SK-N-SH treated with all-trans-retinoic acid at 6 μM for 48 hours (cell line): ENCODE measurements around the gene SRRM3.
A peak's percentile ranks its signal among the peaks of the same experiment; 100 is the strongest.

ENCODE experiments used
- ATAC-seq: fragments of 200-7000 bp; cut with Tn5 transposase; 3 replicates; pipeline ENCODE4 v1.9.1; 2020; ENCODE audit warnings: mild to moderate bottlenecking, moderate library complexity
- ARNTL ChIP-seq: fragments of 450-650 bp; formaldehyde crosslinking; IDR thresholded peaks from 2 replicates; pipeline ENCODE4 v1.5.0; 2020; ENCODE audit warnings: low read depth, mild to moderate bottlenecking, moderate library complexity, borderline replicate concordance
- BACH2 ChIP-seq: fragments of 250-450 bp; sonication (Bioruptor Pico); IDR thresholded peaks from 2 replicates; pipeline ENCODE4 v1.9.0; 2021; ENCODE audit warnings: mild to moderate bottlenecking, borderline replicate concordance
- CSDC2 ChIP-seq: fragments of 250-450 bp; sonication (Bioruptor Pico); IDR thresholded peaks from 2 replicates; pipeline ENCODE4 v1.5.0; 2020; ENCODE audit warnings: mild to moderate bottlenecking, moderate library complexity
- ESRRG ChIP-seq: fragments of 250-450 bp; sonication (Bioruptor Pico); IDR thresholded peaks from 2 replicates; pipeline ENCODE4 v1.6.1; 2021; ENCODE audit warnings: mild to moderate bottlenecking
- GLIS3 ChIP-seq: fragments of 250-450 bp; sonication (Bioruptor Pico); IDR thresholded peaks from 2 replicates; pipeline ENCODE4 v1.5.0; 2020; ENCODE audit warnings: mild to moderate bottlenecking, moderate library complexity
- ISL1 ChIP-seq: fragments of 250-450 bp; sonication (Bioruptor Pico); IDR thresholded peaks from 2 replicates; pipeline ENCODE4 v2.1.2; 2022; ENCODE audit warnings: mild to moderate bottlenecking, moderate library complexity
- OSR1 ChIP-seq: fragments of 250-450 bp; sonication (Bioruptor Pico); IDR thresholded peaks from 2 replicates; pipeline ENCODE4 v1.8.0; 2022; ENCODE audit warnings: moderate library complexity, mild to moderate bottlenecking, inconsistent platforms
- PPARA ChIP-seq: fragments of 250-450 bp; sonication (Bioruptor Pico); IDR thresholded peaks from 2 replicates; pipeline ENCODE4 v1.5.0; 2020; ENCODE audit warnings: mild to moderate bottlenecking, borderline replicate concordance
- RARB ChIP-seq: fragments of 250-450 bp; sonication (Bioruptor Pico); IDR thresholded peaks from 2 replicates; pipeline ENCODE4 v1.8.0; 2021; ENCODE audit warnings: mild to moderate bottlenecking, moderate library complexity
- SNAI2 ChIP-seq: fragments of 250-450 bp; sonication (Bioruptor Pico); IDR thresholded peaks from 2 replicates; pipeline ENCODE4 v1.5.0; 2020; ENCODE audit warnings: mild to moderate bottlenecking, moderate library complexity
- TCF4 ChIP-seq: fragments of 250-450 bp; sonication (Bioruptor Pico); IDR thresholded peaks from 2 replicates; pipeline ENCODE4 v1.8.0; 2021; ENCODE audit warnings: mild to moderate bottlenecking, moderate library complexity, borderline replicate concordance
- TOX ChIP-seq: fragments of 250-450 bp; sonication (Bioruptor Pico); IDR thresholded peaks from 2 replicates; pipeline ENCODE4 v1.8.0; 2021; ENCODE audit warnings: mild to moderate bottlenecking, moderate library complexity, borderline replicate concordance
- ZC3H10 ChIP-seq: fragments of 250-450 bp; sonication (Bioruptor Pico); IDR thresholded peaks from 2 replicates; pipeline ENCODE4 v1.5.1; 2021; ENCODE audit warnings: mild to moderate bottlenecking, moderate library complexity
- ZFP3 ChIP-seq: fragments of 250-450 bp; sonication (Bioruptor Pico); IDR thresholded peaks from 2 replicates; pipeline ENCODE4 v1.5.0; 2020; ENCODE audit warnings: mild to moderate bottlenecking, moderate library complexity
- ZFP30 ChIP-seq: fragments of 450-650 bp; formaldehyde crosslinking; IDR thresholded peaks from 2 replicates; pipeline ENCODE4 v1.5.0; 2022; ENCODE audit warnings: mild to moderate bottlenecking, moderate library complexity
- ZNF565 ChIP-seq: fragments of 450-650 bp; formaldehyde crosslinking; conservative IDR thresholded peaks from 2 replicates; pipeline ENCODE4 v1.5.0; 2020; ENCODE audit warnings: low read depth, mild to moderate bottlenecking, moderate library complexity
- ZNF70 ChIP-seq: fragments of 450-650 bp; formaldehyde crosslinking; IDR thresholded peaks from 2 replicates; pipeline ENCODE4 v1.5.0; 2020; ENCODE audit warnings: mild to moderate bottlenecking, moderate library complexity
- ZNF8 ChIP-seq: fragments of 450-650 bp; formaldehyde crosslinking; IDR thresholded peaks from 2 replicates; pipeline ENCODE4 v1.5.0; 2020; ENCODE audit warnings: mild to moderate bottlenecking, moderate library complexity
- TF ChIP-seq, protein P1 (sequence below): fragments of 250-450 bp; sonication (Bioruptor Pico); IDR thresholded peaks from 2 replicates; pipeline ENCODE4 v1.5.1; 2021; ENCODE audit warnings: mild to moderate bottlenecking, moderate library complexity
- TF ChIP-seq, protein P2 (sequence below): fragments of 250-450 bp; sonication (Bioruptor Pico); IDR thresholded peaks from 2 replicates; pipeline ENCODE4 v1.8.0; 2021; ENCODE audit warnings: low read depth, mild to moderate bottlenecking, moderate library complexity, borderline replicate concordance
- TF ChIP-seq, protein P3 (sequence below): fragments of 250-450 bp; sonication (Bioruptor Pico); IDR thresholded peaks from 2 replicates; pipeline ENCODE4 v1.5.1; 2020; ENCODE audit warnings: low read depth, mild to moderate bottlenecking, moderate library complexity
- TF ChIP-seq, protein P4 (sequence below): fragments of 250-450 bp; sonication (Bioruptor Pico); IDR thresholded peaks from 2 replicates; pipeline ENCODE4 v1.5.0; 2020; ENCODE audit warnings: mild to moderate bottlenecking, moderate library complexity
- TF ChIP-seq, protein P5 (sequence below): fragments of 250-450 bp; sonication (Bioruptor Pico); IDR thresholded peaks from 2 replicates; pipeline ENCODE4 v1.8.0; 2020; ENCODE audit warnings: mild to moderate bottlenecking, moderate library complexity, borderline replicate concordance

Gene SRRM3

DNA sequence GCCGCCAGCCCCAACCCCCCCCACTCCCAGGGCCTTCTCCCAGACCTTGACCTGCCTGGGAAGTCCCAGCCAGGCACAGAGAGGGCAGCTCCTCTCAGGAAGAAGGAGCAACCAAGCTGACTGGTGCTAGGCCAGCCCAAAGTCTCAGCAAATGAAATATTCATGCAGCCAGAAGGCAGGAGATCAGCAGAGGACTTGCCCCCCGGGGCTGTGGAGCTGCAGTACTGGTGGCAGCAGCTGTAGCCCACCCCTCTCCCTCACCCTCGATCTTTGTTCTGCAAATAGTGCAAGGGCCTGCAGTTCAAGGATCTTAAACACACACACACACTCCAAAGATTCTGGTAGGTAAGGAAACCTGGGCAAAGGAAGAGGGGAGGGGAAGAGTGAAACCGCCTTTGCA, 3.5 kb upstream of the SRRM3 start:
- TF ChIP-seq ISL1 (CRISPR knock-in tag) = no peak
- TF ChIP-seq ZNF8 (CRISPR knock-in tag) = no peak
- TF ChIP-seq, protein P1, sequence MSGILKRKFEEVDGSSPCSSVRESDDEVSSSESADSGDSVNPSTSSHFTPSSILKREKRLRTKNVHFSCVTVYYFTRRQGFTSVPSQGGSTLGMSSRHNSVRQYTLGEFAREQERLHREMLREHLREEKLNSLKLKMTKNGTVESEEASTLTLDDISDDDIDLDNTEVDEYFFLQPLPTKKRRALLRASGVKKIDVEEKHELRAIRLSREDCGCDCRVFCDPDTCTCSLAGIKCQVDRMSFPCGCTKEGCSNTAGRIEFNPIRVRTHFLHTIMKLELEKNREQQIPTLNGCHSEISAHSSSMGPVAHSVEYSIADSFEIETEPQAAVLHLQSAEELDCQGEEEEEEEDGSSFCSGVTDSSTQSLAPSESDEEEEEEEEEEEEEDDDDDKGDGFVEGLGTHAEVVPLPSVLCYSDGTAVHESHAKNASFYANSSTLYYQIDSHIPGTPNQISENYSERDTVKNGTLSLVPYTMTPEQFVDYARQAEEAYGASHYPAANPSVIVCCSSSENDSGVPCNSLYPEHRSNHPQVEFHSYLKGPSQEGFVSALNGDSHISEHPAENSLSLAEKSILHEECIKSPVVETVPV (CRISPR knock-in tag) = no peak
- no peak for TF ChIP-seq TOX
- TF ChIP-seq, protein P2, sequence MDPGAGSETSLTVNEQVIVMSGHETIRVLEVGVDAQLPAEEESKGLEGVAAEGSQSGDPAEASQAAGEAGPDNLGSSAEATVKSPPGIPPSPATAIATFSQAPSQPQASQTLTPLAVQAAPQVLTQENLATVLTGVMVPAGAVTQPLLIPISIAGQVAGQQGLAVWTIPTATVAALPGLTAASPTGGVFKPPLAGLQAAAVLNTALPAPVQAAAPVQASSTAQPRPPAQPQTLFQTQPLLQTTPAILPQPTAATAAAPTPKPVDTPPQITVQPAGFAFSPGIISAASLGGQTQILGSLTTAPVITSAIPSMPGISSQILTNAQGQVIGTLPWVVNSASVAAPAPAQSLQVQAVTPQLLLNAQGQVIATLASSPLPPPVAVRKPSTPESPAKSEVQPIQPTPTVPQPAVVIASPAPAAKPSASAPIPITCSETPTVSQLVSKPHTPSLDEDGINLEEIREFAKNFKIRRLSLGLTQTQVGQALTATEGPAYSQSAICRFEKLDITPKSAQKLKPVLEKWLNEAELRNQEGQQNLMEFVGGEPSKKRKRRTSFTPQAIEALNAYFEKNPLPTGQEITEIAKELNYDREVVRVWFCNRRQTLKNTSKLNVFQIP (CRISPR knock-in tag) = no peak
- TF ChIP-seq SNAI2 (CRISPR knock-in tag) = no peak
- TF ChIP-seq ZFP30 = no peak
- TF ChIP-seq, protein P3, sequence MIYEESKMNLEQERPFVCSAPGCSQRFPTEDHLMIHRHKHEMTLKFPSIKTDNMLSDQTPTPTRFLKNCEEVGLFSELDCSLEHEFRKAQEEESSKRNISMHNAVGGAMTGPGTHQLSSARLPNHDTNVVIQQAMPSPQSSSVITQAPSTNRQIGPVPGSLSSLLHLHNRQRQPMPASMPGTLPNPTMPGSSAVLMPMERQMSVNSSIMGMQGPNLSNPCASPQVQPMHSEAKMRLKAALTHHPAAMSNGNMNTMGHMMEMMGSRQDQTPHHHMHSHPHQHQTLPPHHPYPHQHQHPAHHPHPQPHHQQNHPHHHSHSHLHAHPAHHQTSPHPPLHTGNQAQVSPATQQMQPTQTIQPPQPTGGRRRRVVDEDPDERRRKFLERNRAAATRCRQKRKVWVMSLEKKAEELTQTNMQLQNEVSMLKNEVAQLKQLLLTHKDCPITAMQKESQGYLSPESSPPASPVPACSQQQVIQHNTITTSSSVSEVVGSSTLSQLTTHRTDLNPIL (CRISPR knock-in tag) = no peak
- no peak for TF ChIP-seq ZNF565
- TF ChIP-seq PPARA (CRISPR knock-in tag) = no peak
- TF ChIP-seq CSDC2 = no peak
- TF ChIP-seq ESRRG (CRISPR knock-in tag) = no peak
- TF ChIP-seq, protein P4, sequence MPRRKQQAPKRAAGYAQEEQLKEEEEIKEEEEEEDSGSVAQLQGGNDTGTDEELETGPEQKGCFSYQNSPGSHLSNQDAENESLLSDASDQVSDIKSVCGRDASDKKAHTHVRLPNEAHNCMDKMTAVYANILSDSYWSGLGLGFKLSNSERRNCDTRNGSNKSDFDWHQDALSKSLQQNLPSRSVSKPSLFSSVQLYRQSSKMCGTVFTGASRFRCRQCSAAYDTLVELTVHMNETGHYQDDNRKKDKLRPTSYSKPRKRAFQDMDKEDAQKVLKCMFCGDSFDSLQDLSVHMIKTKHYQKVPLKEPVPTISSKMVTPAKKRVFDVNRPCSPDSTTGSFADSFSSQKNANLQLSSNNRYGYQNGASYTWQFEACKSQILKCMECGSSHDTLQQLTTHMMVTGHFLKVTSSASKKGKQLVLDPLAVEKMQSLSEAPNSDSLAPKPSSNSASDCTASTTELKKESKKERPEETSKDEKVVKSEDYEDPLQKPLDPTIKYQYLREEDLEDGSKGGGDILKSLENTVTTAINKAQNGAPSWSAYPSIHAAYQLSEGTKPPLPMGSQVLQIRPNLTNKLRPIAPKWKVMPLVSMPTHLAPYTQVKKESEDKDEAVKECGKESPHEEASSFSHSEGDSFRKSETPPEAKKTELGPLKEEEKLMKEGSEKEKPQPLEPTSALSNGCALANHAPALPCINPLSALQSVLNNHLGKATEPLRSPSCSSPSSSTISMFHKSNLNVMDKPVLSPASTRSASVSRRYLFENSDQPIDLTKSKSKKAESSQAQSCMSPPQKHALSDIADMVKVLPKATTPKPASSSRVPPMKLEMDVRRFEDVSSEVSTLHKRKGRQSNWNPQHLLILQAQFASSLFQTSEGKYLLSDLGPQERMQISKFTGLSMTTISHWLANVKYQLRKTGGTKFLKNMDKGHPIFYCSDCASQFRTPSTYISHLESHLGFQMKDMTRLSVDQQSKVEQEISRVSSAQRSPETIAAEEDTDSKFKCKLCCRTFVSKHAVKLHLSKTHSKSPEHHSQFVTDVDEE (CRISPR knock-in tag) = no peak
- TF ChIP-seq ZFP3 = no peak
- TF ChIP-seq BACH2 = no peak
- no peak for TF ChIP-seq RARB (CRISPR knock-in tag)
- no peak for ATAC-seq

DNA sequence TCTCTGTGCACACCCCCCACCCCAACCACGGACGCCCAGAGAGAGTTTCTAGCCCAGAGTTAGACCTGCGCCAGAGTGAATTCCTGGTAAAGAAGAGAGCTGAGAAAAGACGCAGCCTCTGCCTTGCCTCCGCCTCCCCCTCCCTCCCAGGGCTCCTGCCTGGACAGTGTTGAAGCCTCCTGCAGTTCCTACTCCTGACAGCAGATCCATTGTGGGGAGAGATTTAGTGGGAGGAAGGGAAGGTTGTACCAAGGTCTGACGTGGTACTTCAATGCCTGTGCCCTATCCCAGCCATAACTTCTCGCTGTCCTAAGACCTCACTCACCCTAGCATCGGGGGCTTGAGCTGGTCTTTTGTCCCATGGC, 952 bp downstream of the SRRM3 start:
- peak; percentile 61 for ATAC-seq
- TF ChIP-seq, protein P1 (CRISPR knock-in tag) = no peak
- TF ChIP-seq ZNF8 (CRISPR knock-in tag) (0 out of 2 replicates have a peak, but pooled peaks have one; percentile 23), TCF4 (CRISPR knock-in tag) (peak; percentile 46; the same call in 1 of the 2 replicates)

DNA sequence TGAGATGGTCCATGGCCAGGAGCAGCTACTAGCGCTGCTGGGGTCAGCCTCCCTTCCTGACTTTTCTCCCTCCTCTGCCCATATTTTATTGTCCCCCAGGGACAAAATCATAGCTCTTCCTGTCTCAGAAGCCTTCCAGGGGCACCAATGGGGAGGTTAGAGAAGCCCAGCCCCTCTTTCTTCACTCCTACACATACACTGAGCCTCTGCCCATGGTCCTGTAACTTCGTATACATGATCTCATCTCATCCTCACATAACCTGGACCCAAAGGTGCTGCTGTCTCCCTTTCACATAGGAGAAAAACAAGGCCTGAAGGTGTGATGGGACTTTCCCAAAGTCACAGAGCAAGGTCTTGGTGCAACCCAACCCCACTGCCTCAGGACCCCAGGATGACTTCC, 2.5 kb downstream of the SRRM3 start:
- no peak for ATAC-seq
- TF ChIP-seq SNAI2 (CRISPR knock-in tag) (no peak), ZNF70 (CRISPR knock-in tag) (no peak)

DNA sequence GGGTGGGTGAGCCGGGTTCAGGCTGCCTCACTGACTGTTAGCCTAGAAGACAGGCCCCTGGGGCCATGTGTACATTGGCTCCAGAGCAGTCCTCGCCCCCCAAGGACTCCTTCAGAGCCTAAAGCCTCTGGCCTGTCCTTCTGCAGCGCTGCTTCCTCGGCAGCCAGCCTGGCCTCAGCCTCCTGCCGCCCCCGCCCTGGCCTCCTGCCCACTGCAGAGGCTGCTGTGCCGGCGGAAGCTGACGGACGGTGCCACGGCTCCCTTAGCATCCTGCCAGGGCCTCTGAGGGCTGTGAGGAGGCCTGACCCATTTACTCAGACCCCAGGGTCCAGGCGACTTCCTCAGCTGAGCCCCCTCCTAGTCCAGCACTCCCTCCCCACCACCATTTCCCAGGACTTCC, 4.9 kb downstream of the SRRM3 start:
- ATAC-seq = peak; percentile 18; the same call in 1 of the 3 replicates
- no peak for TF ChIP-seq ISL1 (CRISPR knock-in tag)
- TF ChIP-seq GLIS3 = no peak
- TF ChIP-seq, protein P2 (CRISPR knock-in tag) = no peak
- no peak for TF ChIP-seq PPARA (CRISPR knock-in tag)
- TF ChIP-seq OSR1 (CRISPR knock-in tag) = no peak
- no peak for TF ChIP-seq ZNF565
- TF ChIP-seq, protein P1 (CRISPR knock-in tag) = no peak
- TF ChIP-seq, protein P5, sequence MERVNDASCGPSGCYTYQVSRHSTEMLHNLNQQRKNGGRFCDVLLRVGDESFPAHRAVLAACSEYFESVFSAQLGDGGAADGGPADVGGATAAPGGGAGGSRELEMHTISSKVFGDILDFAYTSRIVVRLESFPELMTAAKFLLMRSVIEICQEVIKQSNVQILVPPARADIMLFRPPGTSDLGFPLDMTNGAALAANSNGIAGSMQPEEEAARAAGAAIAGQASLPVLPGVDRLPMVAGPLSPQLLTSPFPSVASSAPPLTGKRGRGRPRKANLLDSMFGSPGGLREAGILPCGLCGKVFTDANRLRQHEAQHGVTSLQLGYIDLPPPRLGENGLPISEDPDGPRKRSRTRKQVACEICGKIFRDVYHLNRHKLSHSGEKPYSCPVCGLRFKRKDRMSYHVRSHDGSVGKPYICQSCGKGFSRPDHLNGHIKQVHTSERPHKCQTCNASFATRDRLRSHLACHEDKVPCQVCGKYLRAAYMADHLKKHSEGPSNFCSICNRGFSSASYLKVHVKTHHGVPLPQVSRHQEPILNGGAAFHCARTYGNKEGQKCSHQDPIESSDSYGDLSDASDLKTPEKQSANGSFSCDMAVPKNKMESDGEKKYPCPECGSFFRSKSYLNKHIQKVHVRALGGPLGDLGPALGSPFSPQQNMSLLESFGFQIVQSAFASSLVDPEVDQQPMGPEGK (CRISPR knock-in tag) = no peak
- TF ChIP-seq ESRRG (CRISPR knock-in tag) = no peak
- TF ChIP-seq TCF4 (CRISPR knock-in tag) = no peak
- no peak for TF ChIP-seq CSDC2
- TF ChIP-seq ZNF70 (CRISPR knock-in tag) = no peak
- no peak for TF ChIP-seq ZFP30
- no peak for TF ChIP-seq TOX
- TF ChIP-seq ZC3H10 = no peak
- TF ChIP-seq ARNTL (CRISPR knock-in tag) = no peak
